K562 (cell line): ENCODE results near the gene EPHB1. TPM values are rescaled to one million over a fixed set of nuclear protein-coding genes. Genes with fewer than 3 reads are reported as not detected.

Source experiments
- ATAC-seq: fragments of 200-7000 bp; cut with Tn5 transposase; 3 replicates; pipeline ENCODE4 v1.9.1; 2020; ENCODE audit warnings: moderate library complexity
- BruUV-seq: library from RNA; stranded (reverse); fragments of 400-500 nt; replicated peaks from 2 replicates; lab custom pipeline; 2021; lab: Mats Ljungman, UMichigan
- CTCF ChIA-PET: fragments of 300-600 bp; formaldehyde crosslinking; extraction: SDS; loops from one replicate; lab custom pipeline; 2021; ENCODE audit warnings: low intra/inter-chr PET ratio; lab: Yijun Ruan, JAX
- POLR2A ChIA-PET: fragments of 300-600, 350-650 bp; sonication (Branson Sonifier 250); formaldehyde crosslinking; extraction: SDS; loops from one replicate; lab custom pipeline; 2021; ENCODE audit warnings: antibody characterized with exemption, inconsistent platforms; lab: Yijun Ruan, JAX
- DNase-seq, 4 experiments: peaks; one replicate each; pipeline versions ENCODE4 v3.0.0 to v3.0.0-alpha.2; 2011 to 2018; ENCODE audit warnings: low spot score in 3 of 4, mixed read lengths in 3 of 4; ENCODE audit errors: extremely low read depth in 1 of 4
- FAIRE-seq: peaks from 2 replicates; lab custom pipeline; 2011; peaks lifted over from hg19 to GRCh38; lab: Jason Lieb, UNC
- H2AFZ ChIP-seq: 2 replicates; pipeline ENCODE4 v1.6.0; 2011; ENCODE audit warnings: low read depth, low read length, control low read depth, inconsistent platforms
- H3K27ac ChIP-seq: fragments of 200-600 bp; 3 replicates; pipeline ENCODE4 v1.8.0; 2011; ENCODE audit warnings: low read depth, mild to moderate bottlenecking, control low read depth, inconsistent platforms, low read length, moderate library complexity, mixed read lengths; ENCODE audit errors: extremely low read depth
- H3K27me3 ChIP-seq, 2 experiments: fragments of 300-600 bp in 1 of 2; 2 replicates in 1 of 2; 3 replicates in 1 of 2; pipeline versions ENCODE4 v1.6.0 to v1.8.0; 2011; ENCODE audit warnings: inconsistent platforms in 2 of 2, low read length in 2 of 2, mild to moderate bottlenecking in 1 of 2, mixed read lengths in 1 of 2, moderate library complexity in 1 of 2; ENCODE audit not compliant: control insufficient read depth in 2 of 2, insufficient read depth in 2 of 2
- H3K36me3 ChIP-seq: fragments of 300-600 bp; 3 replicates; pipeline ENCODE4 v1.8.0; 2011; ENCODE audit warnings: mild to moderate bottlenecking, low read length, inconsistent platforms; ENCODE audit not compliant: control insufficient read depth, insufficient read depth
- H3K4me1 ChIP-seq, 2 experiments: fragments of 200-600 bp in 1 of 2; replicated peaks in 1 of 2; 2 replicates in 1 of 2; 3 replicates in 1 of 2; pipeline versions ENCODE4 v1.5.1 to v1.8.0; 2011; ENCODE audit warnings: inconsistent platforms in 2 of 2, low read length in 2 of 2, mild to moderate bottlenecking in 1 of 2, mixed read lengths in 1 of 2, moderate library complexity in 1 of 2; ENCODE audit not compliant: control insufficient read depth in 2 of 2, insufficient read depth in 2 of 2
- H3K4me2 ChIP-seq: 2 replicates; pipeline ENCODE4 v1.6.1; 2011; ENCODE audit warnings: low read length, control low read depth, inconsistent platforms, mixed read lengths; ENCODE audit not compliant: insufficient read depth
- H3K4me3 ChIP-seq: fragments of 200-600 bp; sonication (generic), shearing (Covaris generic); 2 replicates; pipeline ENCODE4 v1.5.1; 2016; ENCODE audit warnings: control low read depth, inconsistent platforms
- H3K79me2 ChIP-seq: fragments of 200-600 bp; 3 replicates; pipeline ENCODE4 v1.8.0; 2011; ENCODE audit warnings: low read length, inconsistent platforms; ENCODE audit not compliant: control insufficient read depth, insufficient read depth
- H3K9ac ChIP-seq, 2 experiments: 2 replicates each; pipeline versions ENCODE4 v1.6.0 to v1.6.1; 2011; ENCODE audit warnings: low read depth in 2 of 2, low read length in 2 of 2, control low read depth in 1 of 2, inconsistent platforms in 1 of 2, mild to moderate bottlenecking in 1 of 2, mixed read lengths in 1 of 2; ENCODE audit not compliant: insufficient read depth in 1 of 2
- H3K9me1 ChIP-seq: one replicate; pipeline ENCODE4 v1.6.0; 2011; ENCODE audit warnings: inconsistent platforms, mild to moderate bottlenecking, low read length, moderate library complexity; ENCODE audit not compliant: control insufficient read depth, insufficient read depth
- H3K9me3 ChIP-seq: replicated peaks from 2 replicates; pipeline ENCODE4 v1.5.1; 2011; ENCODE audit warnings: low read depth, low read length, inconsistent platforms; ENCODE audit not compliant: control insufficient read depth, insufficient read depth
- H4K20me1 ChIP-seq: replicated peaks from 2 replicates; pipeline ENCODE4 v1.6.1; 2011; ENCODE audit warnings: low read length, inconsistent platforms, mixed read lengths; ENCODE audit not compliant: control insufficient read depth, insufficient read depth
- ADNP ChIP-seq: fragments of 200-800 bp; sonication (Bioruptor generic); IDR thresholded peaks from 2 replicates; pipeline ENCODE4 v1.6.1; 2016; ENCODE audit warnings: missing genetic modification characterization, missing compliant biosample characterization
- CBFA2T2 ChIP-seq: fragments of 450-650 bp; conservative IDR thresholded peaks from 2 replicates; pipeline ENCODE4 v1.6.1; 2017; ENCODE audit warnings: mild to moderate bottlenecking
- FOXA3 ChIP-seq, 2 experiments: fragments of 450-650 bp in 1 of 2; sonication (generic) in 1 of 2; formaldehyde crosslinking; IDR thresholded peaks in 1 of 2; conservative IDR thresholded peaks in 1 of 2; 2 replicates each; pipeline versions ENCODE4 v1.4.0 to v1.8.0; 2020 to 2022; ENCODE audit warnings: mild to moderate bottlenecking in 2 of 2, missing genetic modification reagents in 1 of 2
- MECOM ChIP-seq: fragments of 250-450 bp; sonication (Bioruptor Pico); IDR thresholded peaks from 2 replicates; pipeline ENCODE4 v1.8.0; 2022; ENCODE audit warnings: inconsistent platforms
- PHF8 ChIP-seq: fragments of 200-600 bp; sonication (generic); IDR thresholded peaks from 2 replicates; pipeline ENCODE4 v1.6.1; 2012; ENCODE audit warnings: mixed run types, mild to moderate bottlenecking, inconsistent platforms, low read length, moderate library complexity, borderline replicate concordance
- POLR2B ChIP-seq: fragments of 450-650 bp; IDR thresholded peaks from 2 replicates; pipeline ENCODE4 v1.6.1; 2018; ENCODE audit warnings: low read depth; ENCODE audit not compliant: partially characterized antibody
- RAD51 ChIP-seq: fragments of 450-650 bp; IDR thresholded peaks from 2 replicates; pipeline ENCODE4 v1.7.1; 2016; ENCODE audit warnings: low read depth, mild to moderate bottlenecking, borderline replicate concordance
- SMARCE1 ChIP-seq: fragments of 450-650 bp; IDR thresholded peaks from 2 replicates; pipeline ENCODE4 v1.7.1; 2016; ENCODE audit warnings: mild to moderate bottlenecking
- ZNF124 ChIP-seq: sonication (generic); formaldehyde crosslinking; IDR thresholded peaks from 2 replicates; pipeline ENCODE4 v1.8.1; 2022; ENCODE audit warnings: missing genetic modification reagents
- ZNF311 ChIP-seq: fragments of 250-450 bp; sonication (Bioruptor Pico); IDR thresholded peaks from 2 replicates; pipeline ENCODE4 v1.4.0; 2020; ENCODE audit warnings: mild to moderate bottlenecking, moderate library complexity
- ZNF408 ChIP-seq: fragments of 250-450 bp; sonication (Bioruptor Pico); IDR thresholded peaks from 2 replicates; pipeline ENCODE4 v1.4.0; 2020; ENCODE audit warnings: low read depth, mild to moderate bottlenecking, moderate library complexity
- ZNF57 ChIP-seq: fragments of 450-650 bp; formaldehyde crosslinking; IDR thresholded peaks from 2 replicates; pipeline ENCODE4 v1.4.0; 2020; ENCODE audit warnings: mild to moderate bottlenecking, moderate library complexity
- ZNF668 ChIP-seq: fragments of 250-450 bp; sonication (Bioruptor Pico); IDR thresholded peaks from 2 replicates; pipeline ENCODE4 v1.8.0; 2022; ENCODE audit warnings: mild to moderate bottlenecking, inconsistent platforms
- WGBS: fragments of 100-300 bp; shearing (Covaris generic); methylation state at CpG from one replicate; pipeline ENCODE4 v1.1.6; 2016; ENCODE audit warnings: low coverage, mixed read lengths; ENCODE audit not compliant: insufficient coverage; ENCODE audit errors: missing lambda C conversion rate; 5-methylcytosine and 5-hydroxymethylcytosine counted together
- in situ Hi-C: fragments of 300-500 bp; cut with MboI; formaldehyde crosslinking; loops from 4 replicates; pipeline ENCODE4 v1.15.0; 2018; ENCODE audit warnings: inconsistent platforms, mixed read lengths
- intact Hi-C: fragments of 100-400 bp; cut with micrococcal nuclease; formaldehyde crosslinking; loops from 2 replicates; pipeline ENCODE4 v1.14.2; 2022
- polyA plus RNA-seq, 8 experiments: library from polyadenylated mRNA; depleted of rRNA in 4 of 8; stranded (reverse) in 5 of 8; unstranded in 3 of 8; fragments of >200 nt; fragmentation: Nextera tagmentation in 2 of 8; fragmentation: Illumina TruSeq in 1 of 8; extraction: Ambion mirVana in 2 of 8; extraction: Trizol in 1 of 8; gene quantifications; 2 replicates each; pipeline versions ENCODE4 v1.2.1 to v1.2.3, GENCODE V29; 2011 to 2014; ENCODE audit warnings: inconsistent platforms in 1 of 8, missing spikeins in 1 of 8
- total RNA-seq, 7 experiments: library from RNA; depleted of rRNA in 6 of 7; stranded (reverse); fragments of >200 nt in 6 of 7; fragmentation: Illumina TruSeq in 2 of 7; extraction: Trizol in 2 of 7; gene quantifications; 2 replicates each; pipeline versions ENCODE4 v1.2.1 to v1.2.3, GENCODE V29; 2011 to 2021; ENCODE audit warnings: low replicate concordance in 1 of 7
- TF ChIP-seq, protein P1 (sequence below): sonication (generic); formaldehyde crosslinking; IDR thresholded peaks from 2 replicates; pipeline ENCODE4 v1.8.1; 2023; ENCODE audit warnings: missing genetic modification reagents, mild to moderate bottlenecking, borderline replicate concordance
- TF ChIP-seq, protein P2 (sequence below): fragments of 250-450 bp; sonication (Bioruptor Pico); IDR thresholded peaks from 2 replicates; pipeline ENCODE4 v1.9.0; 2021; ENCODE audit warnings: mild to moderate bottlenecking, inconsistent platforms

EPHB1 gene
- total and polyA plus RNA-seq, 9 of the 15 experiments (the other 6 are each of a cell fraction or from before 2014, with no cell fraction given): 0.29 TPM; not detected in 8

DNA sequence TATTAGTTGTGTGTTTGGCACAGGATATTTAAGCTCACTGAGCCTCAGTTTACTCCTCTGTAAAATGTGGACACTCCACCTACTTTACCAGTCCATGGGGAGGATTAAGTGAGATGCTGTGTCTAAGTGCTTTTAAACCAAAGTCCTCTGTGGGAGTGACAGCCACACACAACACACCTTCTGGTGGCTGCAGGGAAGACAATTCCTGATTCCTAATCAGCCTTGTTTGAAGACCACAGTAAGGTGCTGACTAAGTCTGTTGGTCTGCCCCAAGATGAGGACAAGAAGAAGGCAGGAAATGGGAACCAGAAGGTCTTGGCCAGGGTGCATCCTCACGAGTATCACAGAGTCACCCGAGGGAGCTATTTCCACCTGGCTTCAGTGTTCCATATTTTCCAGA lies 52.3 kb downstream of the EPHB1 start (continued):
- TF ChIP-seq ZNF408 (CRISPR knock-in tag): no peak

DNA sequence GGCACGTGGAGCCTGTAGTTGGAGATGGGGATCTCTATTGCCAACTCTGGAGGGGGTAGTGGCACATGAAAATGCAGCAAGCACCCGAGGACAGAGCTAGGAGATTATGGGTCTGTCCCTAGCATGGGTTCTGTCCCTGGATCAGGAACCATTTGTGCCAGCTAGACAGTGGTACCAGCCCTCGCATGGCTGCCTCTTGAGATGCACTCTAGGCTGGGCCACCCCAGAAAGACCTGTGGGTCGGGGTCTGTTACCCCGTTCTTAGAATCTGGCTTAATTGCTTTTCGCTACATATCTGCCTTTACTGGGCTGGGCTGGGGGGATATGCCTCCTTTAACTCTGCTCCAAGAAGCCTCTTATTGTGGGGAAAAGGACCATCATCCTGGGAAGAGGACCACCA lies 54.5 kb downstream of the EPHB1 start:
- intact Hi-C loops: no loop called here
- Histone ChIP-seq H3K4me2 (no peak overlapping the region), H3K27me3 (no peaks in the 10 kb centered on the region), H3K9ac (no peak overlapping the region), H3K79me2 (no peaks in the 10 kb centered on the region), H3K27ac (no peak overlapping the region), H3K9me1 (no peaks in the 10 kb centered on the region), H4K20me1 (no peaks in the 10 kb centered on the region), H3K4me1 (no peaks in the 10 kb centered on the region), H3K4me3 (no peak overlapping the region)
- POLR2A ChIA-PET: no interaction called here
- 0% methylated on average over 6 of the region's 6 CpGs for WGBS
- in situ Hi-C loops: no loop called here
- no peak for DNase-seq
- TF ChIP-seq ADNP (tag) (no peak), PHF8 (no peak), ZNF311 (CRISPR knock-in tag) (no peak), FOXA3 (CRISPR knock-in tag; conservative IDR thresholded peaks at IDR 0.05 in 1 of 2, IDR thresholded peaks at IDR 0.05 in 1 of 2) (no peak), RAD51 (no peak), ZNF124 (no peak), POLR2B (no peak), ZNF57 (no peak), ZNF668 (no peak), MECOM (CRISPR knock-in tag) (no peak), CBFA2T2 (no peak), SMARCE1 (no peak)
- TF ChIP-seq, protein P1, sequence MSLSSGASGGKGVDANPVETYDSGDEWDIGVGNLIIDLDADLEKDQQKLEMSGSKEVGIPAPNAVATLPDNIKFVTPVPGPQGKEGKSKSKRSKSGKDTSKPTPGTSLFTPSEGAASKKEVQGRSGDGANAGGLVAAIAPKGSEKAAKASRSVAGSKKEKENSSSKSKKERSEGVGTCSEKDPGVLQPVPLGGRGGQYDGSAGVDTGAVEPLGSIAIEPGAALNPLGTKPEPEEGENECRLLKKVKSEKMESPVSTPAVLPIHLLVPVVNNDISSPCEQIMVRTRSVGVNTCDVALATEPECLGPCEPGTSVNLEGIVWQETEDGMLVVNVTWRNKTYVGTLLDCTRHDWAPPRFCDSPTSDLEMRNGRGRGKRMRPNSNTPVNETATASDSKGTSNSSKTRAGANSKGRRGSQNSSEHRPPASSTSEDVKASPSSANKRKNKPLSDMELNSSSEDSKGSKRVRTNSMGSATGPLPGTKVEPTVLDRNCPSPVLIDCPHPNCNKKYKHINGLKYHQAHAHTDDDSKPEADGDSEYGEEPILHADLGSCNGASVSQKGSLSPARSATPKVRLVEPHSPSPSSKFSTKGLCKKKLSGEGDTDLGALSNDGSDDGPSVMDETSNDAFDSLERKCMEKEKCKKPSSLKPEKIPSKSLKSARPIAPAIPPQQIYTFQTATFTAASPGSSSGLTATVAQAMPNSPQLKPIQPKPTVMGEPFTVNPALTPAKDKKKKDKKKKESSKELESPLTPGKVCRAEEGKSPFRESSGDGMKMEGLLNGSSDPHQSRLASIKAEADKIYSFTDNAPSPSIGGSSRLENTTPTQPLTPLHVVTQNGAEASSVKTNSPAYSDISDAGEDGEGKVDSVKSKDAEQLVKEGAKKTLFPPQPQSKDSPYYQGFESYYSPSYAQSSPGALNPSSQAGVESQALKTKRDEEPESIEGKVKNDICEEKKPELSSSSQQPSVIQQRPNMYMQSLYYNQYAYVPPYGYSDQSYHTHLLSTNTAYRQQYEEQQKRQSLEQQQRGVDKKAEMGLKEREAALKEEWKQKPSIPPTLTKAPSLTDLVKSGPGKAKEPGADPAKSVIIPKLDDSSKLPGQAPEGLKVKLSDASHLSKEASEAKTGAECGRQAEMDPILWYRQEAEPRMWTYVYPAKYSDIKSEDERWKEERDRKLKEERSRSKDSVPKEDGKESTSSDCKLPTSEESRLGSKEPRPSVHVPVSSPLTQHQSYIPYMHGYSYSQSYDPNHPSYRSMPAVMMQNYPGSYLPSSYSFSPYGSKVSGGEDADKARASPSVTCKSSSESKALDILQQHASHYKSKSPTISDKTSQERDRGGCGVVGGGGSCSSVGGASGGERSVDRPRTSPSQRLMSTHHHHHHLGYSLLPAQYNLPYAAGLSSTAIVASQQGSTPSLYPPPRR (CRISPR knock-in tag): no peak
- TF ChIP-seq, protein P2, sequence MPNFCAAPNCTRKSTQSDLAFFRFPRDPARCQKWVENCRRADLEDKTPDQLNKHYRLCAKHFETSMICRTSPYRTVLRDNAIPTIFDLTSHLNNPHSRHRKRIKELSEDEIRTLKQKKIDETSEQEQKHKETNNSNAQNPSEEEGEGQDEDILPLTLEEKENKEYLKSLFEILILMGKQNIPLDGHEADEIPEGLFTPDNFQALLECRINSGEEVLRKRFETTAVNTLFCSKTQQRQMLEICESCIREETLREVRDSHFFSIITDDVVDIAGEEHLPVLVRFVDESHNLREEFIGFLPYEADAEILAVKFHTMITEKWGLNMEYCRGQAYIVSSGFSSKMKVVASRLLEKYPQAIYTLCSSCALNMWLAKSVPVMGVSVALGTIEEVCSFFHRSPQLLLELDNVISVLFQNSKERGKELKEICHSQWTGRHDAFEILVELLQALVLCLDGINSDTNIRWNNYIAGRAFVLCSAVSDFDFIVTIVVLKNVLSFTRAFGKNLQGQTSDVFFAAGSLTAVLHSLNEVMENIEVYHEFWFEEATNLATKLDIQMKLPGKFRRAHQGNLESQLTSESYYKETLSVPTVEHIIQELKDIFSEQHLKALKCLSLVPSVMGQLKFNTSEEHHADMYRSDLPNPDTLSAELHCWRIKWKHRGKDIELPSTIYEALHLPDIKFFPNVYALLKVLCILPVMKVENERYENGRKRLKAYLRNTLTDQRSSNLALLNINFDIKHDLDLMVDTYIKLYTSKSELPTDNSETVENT (CRISPR knock-in tag): no peak
- TF ChIP-seq, all 486 proteins: peak for 0
- Histone ChIP-seq H3K9me3 (no peaks in the 10 kb centered on the region), H3K36me3 (no peaks in the 10 kb centered on the region), H2AFZ (no peak overlapping the region)
- no peak for FAIRE-seq
- no TSS peak for BruUV-seq
- CTCF ChIA-PET: no interaction called here
- ATAC-seq: no peak
